ENCODE data around the gene SZT2. TPM values are rescaled to one million over a fixed set of nuclear protein-coding genes. Genes with fewer than 3 reads are reported as not detected.
"Not testable (repeated sequence)": the region's sequence is repeated elsewhere in the genome, so short reads cannot be mapped to it uniquely, and the experiment has no call there.

The SZT2 gene
- total RNA-seq, 2 donors from 2014 or later = 52.1 to 52.2 TPM

DNA sequence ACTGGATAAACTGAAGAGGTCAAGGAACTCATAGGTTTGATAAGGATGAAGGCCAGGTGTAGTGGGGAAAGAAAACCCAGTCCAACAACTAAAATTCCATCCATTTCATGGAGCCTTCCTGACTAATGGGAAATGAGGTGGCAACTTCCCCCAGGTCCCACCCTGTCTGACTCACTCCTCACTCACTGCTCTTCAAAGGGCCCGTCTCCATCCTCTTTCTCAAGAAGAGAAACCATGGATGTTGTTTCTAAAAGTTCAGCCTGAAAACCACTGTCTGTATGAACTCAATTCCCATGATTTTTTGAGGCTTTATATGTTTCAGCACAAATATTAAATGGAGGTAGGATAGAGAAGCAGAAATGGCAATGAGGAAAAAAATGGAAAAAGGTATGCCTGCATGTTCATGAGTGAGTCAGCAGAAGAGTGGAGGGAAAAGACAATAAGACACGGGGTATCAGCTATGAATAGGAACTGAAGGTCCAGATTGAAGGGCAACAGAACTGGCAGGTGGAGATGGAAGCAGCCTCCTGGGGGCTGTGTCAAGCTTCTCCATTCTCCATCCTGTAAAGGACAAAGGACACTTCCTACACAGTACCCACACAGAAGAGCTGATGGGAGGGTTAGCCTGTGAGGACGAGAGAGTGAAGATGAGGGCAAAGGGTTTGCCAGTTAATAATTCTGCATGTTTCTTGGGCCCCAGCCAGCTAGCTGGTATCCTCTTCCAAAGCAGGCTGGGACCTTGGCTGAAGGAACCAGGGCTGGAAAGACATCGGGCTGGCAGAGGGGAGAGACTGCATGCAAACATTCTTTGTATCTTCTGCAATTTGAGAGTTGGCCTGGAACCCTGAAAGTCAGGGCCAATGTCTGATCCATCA lies 16.4 kb upstream of the SZT2 start:
- peaks cover 5 to 6% of the 10 kb centered on the region in 2 donors for H3K36me3 Mint-ChIP-seq
- DNase-seq (ENCODE audit: low spot score in 2 of 2) = no peak
- ATAC-seq = no peak
- H3K9me3 Mint-ChIP-seq = no peaks in the 10 kb centered on the region
- H3K27ac Mint-ChIP-seq = no peak overlapping the region

GRCh38 chr1:43376723-43377235 lies 12.9 kb upstream of the SZT2 start:
- DNase-seq (ENCODE audit: low spot score in 2 of 2) (no peak), ATAC-seq (no peak)
- Mint-ChIP-seq H3K9me3 (no peaks in the 10 kb centered on the region), H3K27ac (no peak overlapping the region), H3K36me3 (no peaks in the 10 kb centered on the region)

DNA sequence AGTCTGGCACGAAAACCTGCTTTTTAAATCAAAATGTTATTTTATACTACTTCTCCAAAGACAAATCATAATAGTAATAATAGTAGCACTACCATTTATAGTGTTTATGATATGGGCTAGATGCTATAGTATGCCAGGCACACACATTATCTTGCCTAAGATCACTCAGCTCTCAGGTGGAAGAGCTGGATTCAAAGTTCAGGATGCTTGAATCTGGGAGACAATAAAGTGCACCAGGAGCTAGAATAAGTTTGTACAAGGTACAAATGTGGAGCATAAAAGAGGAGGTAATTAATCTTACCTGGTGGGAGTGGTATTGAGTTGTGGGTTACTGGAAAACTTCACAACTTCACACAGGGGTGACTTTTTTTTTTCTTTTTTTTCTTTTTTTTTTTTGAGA lies 11.9 kb upstream of the SZT2 start:
- H3K36me3 Mint-ChIP-seq = peaks cover 0 to 3% of the 10 kb centered on the region in 2 donors
- no peak overlapping the region for H3K27ac Mint-ChIP-seq
- no peak for ATAC-seq
- DNase-seq (ENCODE audit: low spot score in 2 of 2) = no peak
- no peaks in the 10 kb centered on the region for H3K9me3 Mint-ChIP-seq

DNA sequence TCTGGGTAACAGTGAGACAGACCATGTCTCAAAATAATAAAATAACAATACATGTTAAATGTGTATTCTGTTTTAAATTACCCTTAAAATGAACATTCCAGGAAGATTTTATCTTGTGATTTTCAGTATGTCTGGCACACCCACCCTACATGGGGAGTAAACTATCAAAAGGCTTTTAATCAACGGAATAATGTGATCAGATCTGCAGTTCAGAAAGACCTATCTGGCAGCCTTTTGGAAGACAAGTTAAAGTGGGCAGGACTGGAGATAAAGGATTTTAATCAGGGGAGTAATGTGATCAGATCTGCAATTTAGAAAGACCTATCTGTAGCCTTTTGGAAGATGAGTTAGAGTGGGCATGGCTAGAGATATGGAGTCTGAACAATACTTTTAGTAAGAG lies 10.2 kb upstream of the SZT2 start:
- DNase-seq (ENCODE audit: low spot score in 2 of 2) = no peak
- H3K36me3 Mint-ChIP-seq = peaks cover 0 to 10% of the 10 kb centered on the region in 2 donors
- ATAC-seq = no peak
- H3K27ac Mint-ChIP-seq = no peak overlapping the region
- no peaks in the 10 kb centered on the region for H3K9me3 Mint-ChIP-seq

GRCh38 chr1:43381612-43382011 lies 8.1 kb upstream of the SZT2 start:
- no peaks in the 10 kb centered on the region for H3K9me3 Mint-ChIP-seq
- no peak for DNase-seq (ENCODE audit: low spot score in 2 of 2)
- peaks cover 4 to 16% of the 10 kb centered on the region in 2 donors for H3K36me3 Mint-ChIP-seq
- peak in 1 of 2 donors; percentile 50 for ATAC-seq
- peak overlapping the region in 1 of 2 donors; percentile 87 for H3K27ac Mint-ChIP-seq

- no peaks in the 10 kb centered on the region for H3K9me3 Mint-ChIP-seq
- no peak for DNase-seq (ENCODE audit: low spot score in 2 of 2)
- ATAC-seq = peak in 1 of 2 donors; percentile 7
- no peak overlapping the region for H3K27ac Mint-ChIP-seq
- H3K36me3 Mint-ChIP-seq = peaks cover 10 to 16% of the 10 kb centered on the region in 2 donors
Observed at GRCh38 chr1:43382027-43382779, 7.5 kb upstream of the SZT2 start.

DNA sequence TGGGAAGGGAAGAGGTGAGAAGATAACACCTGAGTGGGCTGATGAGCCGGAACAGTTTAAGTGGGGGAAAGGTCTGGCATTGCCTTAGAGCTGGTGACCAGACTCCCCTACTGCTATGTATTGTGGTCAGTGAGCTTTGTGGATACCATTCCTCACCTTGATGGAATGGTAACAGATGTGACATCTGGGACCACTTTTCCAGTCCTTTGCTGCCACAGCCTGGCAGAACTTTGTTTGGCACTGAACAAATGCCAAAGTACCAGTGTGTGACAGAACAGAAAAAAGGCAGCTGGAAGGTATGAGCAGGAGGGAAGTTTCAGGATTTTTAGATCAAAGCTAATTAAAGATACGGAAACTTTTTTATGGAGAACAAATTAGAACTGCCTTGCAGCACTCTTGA lies 6.2 kb upstream of the SZT2 start:
- ATAC-seq = no peak
- Mint-ChIP-seq H3K36me3 (peaks cover 15 to 16% of the 10 kb centered on the region in 2 donors), H3K27ac (no peak overlapping the region), H3K9me3 (no peaks in the 10 kb centered on the region)
- DNase-seq (ENCODE audit: low spot score in 2 of 2) = no peak

DNA sequence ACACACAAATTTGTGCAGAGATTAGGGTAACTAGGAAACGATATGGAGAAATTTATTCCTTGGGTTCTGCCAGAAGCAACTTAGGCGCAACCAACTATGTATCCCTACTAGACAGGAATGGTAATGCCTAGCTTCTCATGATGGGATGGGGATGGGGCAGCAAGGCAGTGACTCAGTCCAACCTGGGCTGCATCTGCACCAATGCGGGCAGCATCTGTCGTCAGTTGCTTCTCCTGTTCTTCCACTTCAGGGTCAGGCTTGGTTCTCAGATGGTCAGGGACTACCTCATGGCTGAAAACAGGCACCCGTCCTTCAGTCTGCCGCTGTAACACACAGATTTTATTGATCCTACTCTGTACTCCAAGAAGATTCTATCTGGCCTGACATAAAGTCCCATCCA lies 3.0 kb upstream of the SZT2 start:
- Mint-ChIP-seq H3K27ac (peak overlapping the region in 1 of 2 donors; percentile 56), H3K36me3 (peaks cover 22 to 26% of the 10 kb centered on the region in 2 donors), H3K9me3 (no peaks in the 10 kb centered on the region)
- DNase-seq (ENCODE audit: low spot score in 2 of 2) (no peak), ATAC-seq (no peak)

DNA sequence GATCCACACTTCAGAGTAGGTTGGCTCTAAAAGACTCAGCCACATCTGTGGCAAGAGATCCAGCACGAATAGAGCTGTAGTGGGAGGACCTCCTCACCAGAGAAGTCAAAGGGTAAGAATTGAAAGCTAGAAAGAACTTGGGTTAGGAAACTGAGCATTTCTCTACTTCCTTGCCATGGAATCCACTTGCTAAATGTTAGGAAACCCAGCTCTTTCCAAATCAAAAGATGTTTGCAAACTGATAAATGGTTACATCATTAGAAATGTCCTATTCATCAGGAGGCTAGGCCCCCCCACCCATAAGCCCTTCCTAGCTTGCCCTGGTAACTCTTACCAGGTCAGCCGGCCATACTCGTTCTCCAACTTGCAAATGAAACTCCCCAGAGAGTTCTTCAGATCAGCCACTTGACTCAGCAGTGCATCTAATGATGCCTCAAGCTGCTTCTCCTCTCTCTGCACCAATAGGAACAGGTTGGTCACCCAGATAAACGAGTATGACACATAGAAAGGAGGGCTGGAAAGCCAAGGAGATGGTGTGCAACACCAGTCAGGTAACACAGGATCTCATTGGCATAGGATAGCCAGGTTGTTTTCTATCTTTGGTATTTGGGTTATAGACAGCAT lies 1.6 kb upstream of the SZT2 start:
- ATAC-seq (no peak), DNase-seq (ENCODE audit: low spot score in 2 of 2) (no peak)
- Mint-ChIP-seq H3K9me3 (no peaks in the 10 kb centered on the region), H3K27ac (peak overlapping the region; percentile 98 to 100), H3K36me3 (peaks cover 17 to 26% of the 10 kb centered on the region in 2 donors)

- Mint-ChIP-seq H3K9me3 (no peaks in the 10 kb centered on the region), H3K36me3 (peaks cover 12 to 26% of the 10 kb centered on the region in 2 donors), H3K27ac (peak overlapping the region; percentile 98 to 100)
- no peak for DNase-seq (ENCODE audit: low spot score in 2 of 2)
- ATAC-seq = no peak
Observed at GRCh38 chr1:43388613-43389012, 1.1 kb upstream of the SZT2 start.

DNA sequence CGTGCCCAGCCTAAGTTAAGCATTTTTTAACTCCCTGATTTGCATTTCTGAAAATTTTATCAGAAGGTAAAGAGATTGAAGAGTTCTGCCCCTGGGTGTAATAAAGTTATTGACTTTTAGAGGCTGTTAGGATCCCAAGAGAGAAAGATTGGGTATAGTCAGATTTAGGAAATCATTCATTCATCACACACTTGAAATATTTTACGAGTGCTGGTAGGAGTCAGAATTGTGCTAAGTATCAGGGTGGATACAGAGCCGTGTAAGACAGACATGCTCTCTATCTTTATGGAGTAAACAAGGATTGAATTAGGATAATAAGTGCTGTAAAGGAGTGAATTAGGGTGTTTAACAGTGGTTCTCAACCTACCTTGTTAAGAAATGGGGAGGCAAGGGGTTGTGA lies 3.0 kb downstream of the SZT2 start:
- Mint-ChIP-seq H3K27ac (peak overlapping the region in 1 of 2 donors; percentile 18), H3K36me3 (peaks cover 7 to 11% of the 10 kb centered on the region in 2 donors)

DNA sequence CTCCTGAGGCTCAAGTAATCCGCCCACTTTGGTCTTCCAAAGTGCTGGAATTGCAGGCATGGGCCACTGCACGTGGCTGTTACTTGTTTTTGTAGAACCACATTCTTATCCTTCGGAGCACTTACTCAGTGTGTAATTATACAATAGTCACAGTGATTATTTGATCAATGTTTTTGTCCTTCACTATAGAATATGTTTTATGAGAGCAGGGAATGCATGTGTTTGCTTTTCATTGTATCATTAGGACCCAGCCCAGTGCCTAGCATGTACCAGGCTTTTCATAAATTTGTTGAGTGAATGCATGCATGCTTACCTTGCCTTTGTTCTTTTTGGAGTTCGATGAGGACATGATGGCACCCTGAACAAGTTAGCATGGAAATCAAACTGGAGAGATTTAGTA lies 5.8 kb downstream of the SZT2 start:
- peak overlapping the region in 1 of 2 donors; percentile 42 for H3K27ac Mint-ChIP-seq
- DNase-seq (ENCODE audit: low spot score in 2 of 2) = no peak
- no peak for ATAC-seq

More for the DNA sequence above, 3.0 kb downstream of the SZT2 start:
- no peaks in the 10 kb centered on the region for H3K9me3 Mint-ChIP-seq
- no peak for DNase-seq (ENCODE audit: low spot score in 2 of 2)
- no peak for ATAC-seq

GRCh38 chr1:43396059-43396458 lies 6.4 kb downstream of the SZT2 start:
- no peaks in the 10 kb centered on the region for H3K36me3 Mint-ChIP-seq
- ATAC-seq (no peak), DNase-seq (ENCODE audit: low spot score in 2 of 2) (no peak)
- no peaks in the 10 kb centered on the region for H3K9me3 Mint-ChIP-seq
- H3K27ac Mint-ChIP-seq = no peak overlapping the region

More for the DNA sequence above, 5.8 kb downstream of the SZT2 start:
- Mint-ChIP-seq H3K9me3 (no peaks in the 10 kb centered on the region), H3K36me3 (no peaks in the 10 kb centered on the region)

- H3K36me3 Mint-ChIP-seq = peaks cover 3% of the 10 kb centered on the region in 2 donors
- no peaks in the 10 kb centered on the region for H3K9me3 Mint-ChIP-seq
- ATAC-seq = no peak
- no peak overlapping the region for H3K27ac Mint-ChIP-seq
- no peak for DNase-seq (ENCODE audit: low spot score in 2 of 2)
Observed at GRCh38 chr1:43398227-43398626, 8.5 kb downstream of the SZT2 start.

GRCh38 chr1:43400441-43400840 lies 10.7 kb downstream of the SZT2 start:
- DNase-seq (ENCODE audit: low spot score in 2 of 2); ATAC-seq; H3K9me3 Mint-ChIP-seq; H3K27ac Mint-ChIP-seq: not testable (repeated sequence)
- H3K36me3 Mint-ChIP-seq = peaks cover 7 to 12% of the 10 kb centered on the region in 2 donors

- no peak for ATAC-seq
- DNase-seq (ENCODE audit: low spot score in 2 of 2) = no peak
- H3K27ac Mint-ChIP-seq = no peak overlapping the region
- peaks cover 12 to 14% of the 10 kb centered on the region in 2 donors for H3K36me3 Mint-ChIP-seq
- no peaks in the 10 kb centered on the region for H3K9me3 Mint-ChIP-seq
Observed at GRCh38 chr1:43402089-43402865, 12.6 kb downstream of the SZT2 start.
